Tibial nerve (tissue), 4 donors: Measurements from ENCODE around the gene GRIP2.

Experiments used
- EP300 ChIP-seq, 2 donors: sonication (generic); formaldehyde crosslinking; IDR thresholded peaks; one replicate each; pipeline ENCODE4 v1.6.1; 2017; ENCODE audit warnings: antibody characterized with exemption in 2 of 2, mild to moderate bottlenecking in 1 of 2
- POLR2A ChIP-seq, 2 donors: fragments of 450-650 bp; IDR thresholded peaks; one replicate each; pipeline ENCODE4 v1.6.1; 2017; ENCODE audit warnings: antibody characterized with exemption in 2 of 2, mild to moderate bottlenecking in 2 of 2, moderate library complexity in 2 of 2
- TF ChIP-seq, protein P1 (sequence below), 5 experiments: fragments of 200-600 bp in 3 of 5; fragments of 450-650 bp in 2 of 5; sonication (generic) in 3 of 5; IDR thresholded peaks; one replicate each; pipeline ENCODE4 v1.5.1; 2016 to 2019; ENCODE audit warnings: antibody characterized with exemption in 5 of 5, mild to moderate bottlenecking in 3 of 5, moderate library complexity in 2 of 5

DNA sequence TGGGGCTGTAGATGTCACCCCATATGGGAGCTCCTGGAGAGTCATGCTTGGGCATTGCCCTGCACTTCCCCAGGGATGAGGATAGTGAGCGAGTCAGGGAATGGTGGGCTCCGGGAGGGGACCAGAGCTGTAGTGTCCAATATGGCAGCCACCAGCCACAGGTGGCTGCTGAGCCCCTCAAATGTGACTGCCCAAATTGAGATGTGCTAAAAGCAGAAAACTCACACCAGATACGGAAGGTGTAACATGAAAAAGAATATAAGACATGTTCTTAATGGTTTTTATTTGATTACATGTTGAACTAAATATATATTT, 31.7 kb downstream of the GRIP2 start:
- TF ChIP-seq, protein P1, sequence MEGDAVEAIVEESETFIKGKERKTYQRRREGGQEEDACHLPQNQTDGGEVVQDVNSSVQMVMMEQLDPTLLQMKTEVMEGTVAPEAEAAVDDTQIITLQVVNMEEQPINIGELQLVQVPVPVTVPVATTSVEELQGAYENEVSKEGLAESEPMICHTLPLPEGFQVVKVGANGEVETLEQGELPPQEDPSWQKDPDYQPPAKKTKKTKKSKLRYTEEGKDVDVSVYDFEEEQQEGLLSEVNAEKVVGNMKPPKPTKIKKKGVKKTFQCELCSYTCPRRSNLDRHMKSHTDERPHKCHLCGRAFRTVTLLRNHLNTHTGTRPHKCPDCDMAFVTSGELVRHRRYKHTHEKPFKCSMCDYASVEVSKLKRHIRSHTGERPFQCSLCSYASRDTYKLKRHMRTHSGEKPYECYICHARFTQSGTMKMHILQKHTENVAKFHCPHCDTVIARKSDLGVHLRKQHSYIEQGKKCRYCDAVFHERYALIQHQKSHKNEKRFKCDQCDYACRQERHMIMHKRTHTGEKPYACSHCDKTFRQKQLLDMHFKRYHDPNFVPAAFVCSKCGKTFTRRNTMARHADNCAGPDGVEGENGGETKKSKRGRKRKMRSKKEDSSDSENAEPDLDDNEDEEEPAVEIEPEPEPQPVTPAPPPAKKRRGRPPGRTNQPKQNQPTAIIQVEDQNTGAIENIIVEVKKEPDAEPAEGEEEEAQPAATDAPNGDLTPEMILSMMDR (IDR thresholded peaks at IDR 0.05): no peak
- no peak for TF ChIP-seq POLR2A (IDR thresholded peaks at IDR 0.05)
- TF ChIP-seq EP300 (IDR thresholded peaks at IDR 0.05): no peak
